Effector CD4-positive, alpha-beta T cell (primary cell): ENCODE measurements around the gene H19. TPM values are rescaled to one million over a fixed set of nuclear protein-coding genes. Genes with fewer than 3 reads are reported as not detected.

Experiments used
- DNase-seq: peaks from one replicate; pipeline ENCODE4 v3.0.0-alpha.2; 2020
- total RNA-seq: gene quantifications from one replicate; lab custom pipeline; 2026; lab: John Stamatoyannopoulos, UW

The H19 gene
- total RNA-seq, result not detected

GRCh38 chr11:1997755-1998154 is at the start of gene H19:
TSS of gene H19 (minus strand) at chr11:1997842.
- no peak for DNase-seq

- DNase-seq, result no peak
Observed at GRCh38 chr11:2041963-2042362, 44.3 kb upstream of the H19 start.

- no peak for DNase-seq
Observed at GRCh38 chr11:2041153-2041552, 43.5 kb upstream of the H19 start.

GRCh38 chr11:2039198-2039759 is 41.6 kb upstream of the H19 start:
- DNase-seq, result no peak

GRCh38 chr11:2036863-2037486 is 39.3 kb upstream of the H19 start:
- no peak for DNase-seq

GRCh38 chr11:2035382-2035781 is 37.7 kb upstream of the H19 start:
- DNase-seq, result no peak

- DNase-seq, result no peak
Observed at GRCh38 chr11:2031058-2031457, 33.4 kb upstream of the H19 start.

GRCh38 chr11:2027708-2028107 is 30.1 kb upstream of the H19 start:
- no peak for DNase-seq

- DNase-seq, result no peak
Observed at GRCh38 chr11:2015025-2015424, 17.4 kb upstream of the H19 start.

- no peak for DNase-seq
Observed at GRCh38 chr11:2012440-2012839, 14.8 kb upstream of the H19 start.

- DNase-seq, result no peak
Observed at GRCh38 chr11:2004466-2004865, 6.8 kb upstream of the H19 start.

- DNase-seq, result no peak
Observed at GRCh38 chr11:2002807-2003206, 5.2 kb upstream of the H19 start.

GRCh38 chr11:2002042-2002776 is 4.6 kb upstream of the H19 start:
- no peak for DNase-seq

- DNase-seq, result no peak
Observed at GRCh38 chr11:1998861-1999260, 1.2 kb upstream of the H19 start.

- DNase-seq, result no peak
Observed at GRCh38 chr11:1998290-1998689, 648 bp upstream of the H19 start.

- no peak for DNase-seq
Observed at GRCh38 chr11:1994121-1994520, 3.5 kb downstream of the H19 start.

GRCh38 chr11:1992111-1992510 is 5.5 kb downstream of the H19 start:
- no peak for DNase-seq

- DNase-seq, result no peak
Observed at GRCh38 chr11:1990872-1991578, 6.6 kb downstream of the H19 start.

- no peak for DNase-seq
Observed at GRCh38 chr11:1989953-1990352, 7.7 kb downstream of the H19 start.

GRCh38 chr11:1988667-1989317 is 8.8 kb downstream of the H19 start:
- no peak for DNase-seq

GRCh38 chr11:1988174-1988573 is 9.5 kb downstream of the H19 start:
- DNase-seq, result no peak

GRCh38 chr11:1987024-1987423 is 10.6 kb downstream of the H19 start:
- DNase-seq, result no peak

GRCh38 chr11:1983601-1983961 is 14.1 kb downstream of the H19 start:
- no peak for DNase-seq
